ENCODE measurements around the gene NRAS.

Gene NRAS

DNA sequence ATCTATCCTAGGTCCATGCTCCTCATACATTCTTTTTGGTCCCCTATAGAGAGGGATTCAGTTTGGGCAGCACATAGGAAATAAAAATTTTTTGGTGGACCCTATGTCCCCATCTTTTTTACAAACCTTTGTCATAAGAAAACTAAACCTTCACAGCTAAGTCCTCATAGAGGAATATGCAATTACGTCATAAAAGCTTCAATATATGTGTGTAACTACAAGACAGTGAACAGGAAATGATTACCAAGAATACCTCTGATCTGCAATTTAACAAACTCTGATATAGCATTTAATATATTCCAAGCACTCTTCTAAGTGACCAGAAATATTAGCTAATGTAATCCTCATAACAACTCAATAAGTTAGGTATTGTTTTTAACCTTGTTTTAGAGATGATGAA, 40.5 kb downstream of the NRAS start:
- Histone ChIP-seq H3K27ac (ENCODE audit: low read length) (no peak overlapping the region), H3K36me3 (ENCODE audit: control insufficient read depth in 2 of 2, insufficient read depth in 2 of 2, low read length in 2 of 2) (no peaks in the 10 kb centered on the region), H3K9me3 (ENCODE audit: control insufficient read depth in 2 of 2, low read length in 2 of 2) (no peaks in the 10 kb centered on the region), H3K4me1 (ENCODE audit: control insufficient read depth, insufficient read depth, low read length) (no peaks in the 10 kb centered on the region), H3K4me3 (ENCODE audit: low read length in 2 of 2) (no peak overlapping the region), H3K9ac (ENCODE audit: low read length in 2 of 2) (no peak overlapping the region), H3K27me3 (ENCODE audit: control insufficient read depth in 1 of 2, insufficient read depth in 2 of 2, low read length in 2 of 2) (peaks cover 3 to 4% of the 10 kb centered on the region in 2 donors)

DNA sequence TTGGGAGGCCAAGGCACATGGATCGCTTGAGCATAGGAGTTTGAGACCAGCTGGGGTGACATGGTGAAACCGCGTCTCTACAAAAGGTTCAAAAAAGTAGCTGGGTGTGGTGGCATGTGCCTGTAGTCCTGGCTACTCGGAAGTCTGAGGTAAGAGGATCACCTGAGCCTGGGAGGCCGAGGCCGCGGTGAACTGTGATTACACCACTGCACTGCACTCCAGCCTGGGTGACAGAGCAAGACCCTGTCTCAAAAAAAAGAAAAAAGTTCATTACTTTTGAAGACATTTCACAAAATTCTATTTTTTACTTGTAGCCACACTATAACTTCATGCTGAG, 44.7 kb downstream of the NRAS start:
- H3K27me3 ChIP-seq (ENCODE audit: control insufficient read depth in 1 of 2, insufficient read depth in 2 of 2, low read length in 2 of 2) = no peaks in the 10 kb centered on the region

DNA sequence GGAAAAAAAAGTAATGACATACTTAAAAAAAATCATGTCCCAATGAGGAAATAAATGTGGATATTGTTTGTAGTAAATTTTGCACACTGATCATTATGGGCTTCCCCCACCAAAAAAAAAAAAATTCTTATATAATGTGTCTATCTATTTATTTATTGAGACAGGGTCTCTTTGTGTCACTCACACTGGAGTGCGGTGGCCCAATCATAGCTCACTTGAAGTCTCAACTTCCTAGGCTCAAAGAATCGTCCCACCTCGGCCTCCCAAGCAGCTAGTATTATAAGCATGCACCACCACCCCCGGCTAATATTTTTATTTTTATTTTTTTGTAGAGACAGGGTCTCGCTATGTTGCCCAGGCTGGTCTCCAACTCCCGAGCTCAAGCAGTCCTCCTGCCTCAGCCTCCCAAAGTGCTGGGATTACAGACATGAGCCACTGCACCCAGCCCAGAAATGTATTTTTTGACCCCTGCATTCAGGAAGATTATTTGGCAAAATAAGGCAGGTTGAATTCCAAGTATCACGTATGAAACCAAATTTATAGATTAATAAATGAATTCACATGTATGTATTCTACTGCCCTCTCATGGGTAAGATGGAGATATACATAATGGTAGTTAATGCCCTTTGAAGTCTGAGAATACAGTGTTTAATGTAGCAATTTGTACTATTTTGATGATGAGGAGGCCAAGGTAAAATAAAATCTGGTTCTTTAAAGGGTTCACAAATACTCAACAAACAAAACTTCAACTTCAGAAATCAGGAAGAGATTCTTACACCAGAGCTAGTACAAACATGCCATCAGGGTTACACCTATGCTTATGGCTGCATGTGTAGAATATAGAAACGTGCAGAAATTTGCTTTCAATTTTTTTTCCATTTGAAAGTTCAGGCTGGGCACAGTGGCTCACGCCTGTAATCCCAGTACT, 45.3 kb downstream of the NRAS start:
- H3K9me3 ChIP-seq (ENCODE audit: control insufficient read depth in 2 of 2, low read length in 2 of 2) = no peaks in the 10 kb centered on the region
- H3K27ac ChIP-seq (ENCODE audit: low read length) = no peak overlapping the region
- no peak overlapping the region for H3K4me3 ChIP-seq (ENCODE audit: low read length in 2 of 2)
- H3K27me3 ChIP-seq (ENCODE audit: control insufficient read depth in 1 of 2, insufficient read depth in 2 of 2, low read length in 2 of 2) = no peaks in the 10 kb centered on the region
- no peaks in the 10 kb centered on the region for H3K36me3 ChIP-seq (ENCODE audit: control insufficient read depth in 2 of 2, insufficient read depth in 2 of 2, low read length in 2 of 2)
- no peak overlapping the region for H3K9ac ChIP-seq (ENCODE audit: low read length in 2 of 2)
- peaks cover 6% of the 10 kb centered on the region for H3K4me1 ChIP-seq (ENCODE audit: control insufficient read depth, insufficient read depth, low read length)

More for the DNA sequence above, 44.7 kb downstream of the NRAS start:
- no peak overlapping the region for H3K27ac ChIP-seq (ENCODE audit: low read length)
- H3K4me3 ChIP-seq (ENCODE audit: low read length in 2 of 2) = no peak overlapping the region
- H3K9me3 ChIP-seq (ENCODE audit: control insufficient read depth in 2 of 2, low read length in 2 of 2) = no peaks in the 10 kb centered on the region
- peaks cover 6% of the 10 kb centered on the region for H3K4me1 ChIP-seq (ENCODE audit: control insufficient read depth, insufficient read depth, low read length)
- H3K36me3 ChIP-seq (ENCODE audit: control insufficient read depth in 2 of 2, insufficient read depth in 2 of 2, low read length in 2 of 2) = no peaks in the 10 kb centered on the region
- H3K9ac ChIP-seq (ENCODE audit: low read length in 2 of 2) = no peak overlapping the region

DNA sequence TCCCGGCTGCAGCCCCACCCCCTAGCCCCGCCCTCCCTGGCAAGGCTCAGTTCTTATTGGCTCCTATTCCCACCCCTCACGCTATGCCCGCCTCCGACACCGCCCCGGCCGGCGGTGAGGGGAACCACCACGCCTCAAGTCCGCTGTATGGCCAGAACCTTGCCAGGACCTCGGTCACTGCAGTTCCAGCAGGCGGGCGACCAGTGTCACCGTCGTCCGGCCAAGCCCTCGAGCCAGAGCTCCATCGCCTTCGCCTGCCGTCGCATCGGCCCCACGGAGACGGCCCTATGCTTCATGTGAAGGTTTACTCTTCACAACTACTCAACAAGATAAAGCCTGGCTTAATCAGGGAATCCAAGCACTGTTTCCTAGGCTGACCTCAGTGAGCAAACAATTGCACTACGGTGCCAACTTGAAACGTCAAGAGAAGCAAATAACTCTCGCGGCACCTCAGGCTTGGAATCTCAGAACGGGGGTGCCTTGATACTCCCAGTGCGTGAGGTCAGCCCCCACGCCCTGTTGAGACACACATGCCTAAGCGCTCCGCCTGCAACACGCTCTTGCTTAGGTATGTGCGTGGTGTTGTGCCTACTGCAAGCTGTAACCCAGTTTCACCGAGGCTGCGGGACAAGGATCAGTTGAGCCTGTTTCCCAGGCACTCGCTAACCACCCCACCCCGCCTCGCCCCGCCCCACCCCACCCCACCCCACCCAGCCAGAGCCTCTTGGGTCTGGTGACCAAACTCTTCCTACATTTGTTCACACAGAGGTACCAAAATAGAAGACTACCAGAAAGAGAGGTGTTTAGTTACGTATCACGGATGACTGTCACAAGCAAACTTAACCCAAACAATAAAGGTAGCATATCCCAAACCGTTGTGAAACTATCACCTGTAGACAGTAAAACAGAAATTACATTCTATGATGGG, 46.2 kb downstream of the NRAS start:
- no peak overlapping the region for H3K27ac ChIP-seq (ENCODE audit: low read length)

DNA sequence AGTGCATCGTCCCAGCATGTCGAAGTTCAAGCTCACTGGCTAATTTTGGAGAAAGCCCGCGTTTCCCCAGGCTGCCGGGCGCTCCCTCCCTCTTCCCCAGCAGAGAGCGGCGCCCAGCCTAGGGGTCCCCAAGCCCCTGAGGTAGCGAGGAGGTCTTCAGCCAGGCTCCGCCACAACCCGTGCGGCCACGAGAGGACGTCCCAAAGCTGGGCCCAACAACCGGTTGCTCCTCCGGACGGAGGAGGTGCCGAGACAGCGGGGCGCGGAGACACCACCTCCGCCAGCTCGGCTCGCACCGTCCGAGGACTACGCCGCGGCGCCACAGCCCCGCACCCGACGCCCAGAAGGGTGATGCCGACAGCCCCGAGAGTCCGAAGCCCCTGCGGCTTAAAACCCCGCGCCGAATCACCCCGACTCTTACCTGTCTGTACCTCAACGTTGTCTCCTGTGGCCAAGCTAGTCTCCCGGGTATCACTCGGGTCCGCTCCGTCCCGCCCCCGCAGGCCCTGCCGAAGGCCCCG, 46.9 kb downstream of the NRAS start, which contains the start of gene DENND2C:
TSS of gene DENND2C (minus strand) at position 488 of the 521 bp plus-strand sequence. CDS start 44,065 bp downstream, outside the sequence.
- H3K9ac ChIP-seq (ENCODE audit: low read length in 2 of 2) = peak within 1 kb of the TSS; percentile 80 to 81
- peaks cover 6% of the 10 kb centered on the region for H3K4me1 ChIP-seq (ENCODE audit: control insufficient read depth, insufficient read depth, low read length)
- H3K27me3 ChIP-seq (ENCODE audit: control insufficient read depth in 1 of 2, insufficient read depth in 2 of 2, low read length in 2 of 2) = no peaks in the 10 kb centered on the region

More for the DNA sequence above, 46.2 kb downstream of the NRAS start:
- Histone ChIP-seq H3K27me3 (ENCODE audit: control insufficient read depth in 1 of 2, insufficient read depth in 2 of 2, low read length in 2 of 2) (no peaks in the 10 kb centered on the region), H3K36me3 (ENCODE audit: control insufficient read depth in 2 of 2, insufficient read depth in 2 of 2, low read length in 2 of 2) (no peaks in the 10 kb centered on the region), H3K4me3 (ENCODE audit: low read length in 2 of 2) (peak overlapping the region; percentile 88 to 97), H3K9ac (ENCODE audit: low read length in 2 of 2) (peak overlapping the region; percentile 66 to 81), H3K9me3 (ENCODE audit: control insufficient read depth in 2 of 2, low read length in 2 of 2) (no peaks in the 10 kb centered on the region), H3K4me1 (ENCODE audit: control insufficient read depth, insufficient read depth, low read length) (peaks cover 6% of the 10 kb centered on the region)

DNA sequence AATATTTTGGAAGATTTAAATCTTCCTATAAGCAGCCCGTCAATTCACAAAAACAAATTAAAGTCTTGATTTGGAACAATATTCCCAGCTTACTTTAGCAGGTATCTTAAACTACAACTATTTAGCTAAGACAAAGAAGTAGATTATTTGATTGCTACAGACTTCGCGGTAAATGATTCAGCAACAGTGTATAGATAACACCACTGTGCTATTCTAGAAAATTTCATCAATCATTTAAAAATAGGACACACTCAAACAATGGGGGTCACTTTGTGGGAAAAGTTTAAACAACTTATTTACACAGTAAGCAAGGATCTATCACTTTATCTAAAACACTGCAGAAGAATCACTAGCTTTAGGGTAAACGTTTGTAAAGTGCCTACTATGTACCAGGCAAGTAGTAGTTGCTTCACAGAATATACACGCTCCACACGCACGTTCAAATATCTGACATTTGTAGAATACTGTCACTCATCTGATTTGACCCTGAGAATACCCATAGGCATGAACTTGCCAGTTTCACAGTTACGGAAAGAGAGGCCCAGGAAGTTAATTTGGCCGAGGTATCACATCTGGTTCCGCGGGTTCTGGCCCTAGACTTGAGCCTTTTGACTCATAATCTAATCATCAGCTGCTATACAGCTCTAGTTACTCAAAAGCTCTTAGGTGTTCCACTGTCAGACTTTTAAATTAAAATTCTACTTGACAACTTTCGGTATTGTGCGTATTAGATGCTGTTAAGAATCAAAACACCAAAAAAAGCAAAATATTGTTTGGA, 47.6 kb downstream of the NRAS start:
- no peak overlapping the region for H3K27ac ChIP-seq (ENCODE audit: low read length)

More for the DNA sequence above, 46.9 kb downstream of the NRAS start, which contains the start of gene DENND2C:
- Histone ChIP-seq H3K4me3 (ENCODE audit: low read length in 2 of 2) (peak within 1 kb of the TSS; percentile 88 to 97), H3K27ac (ENCODE audit: low read length) (no peak within 1 kb of the TSS), H3K36me3 (ENCODE audit: control insufficient read depth in 2 of 2, insufficient read depth in 2 of 2, low read length in 2 of 2) (no peaks in the 10 kb centered on the region), H3K9me3 (ENCODE audit: control insufficient read depth in 2 of 2, low read length in 2 of 2) (no peaks in the 10 kb centered on the region)

DNA sequence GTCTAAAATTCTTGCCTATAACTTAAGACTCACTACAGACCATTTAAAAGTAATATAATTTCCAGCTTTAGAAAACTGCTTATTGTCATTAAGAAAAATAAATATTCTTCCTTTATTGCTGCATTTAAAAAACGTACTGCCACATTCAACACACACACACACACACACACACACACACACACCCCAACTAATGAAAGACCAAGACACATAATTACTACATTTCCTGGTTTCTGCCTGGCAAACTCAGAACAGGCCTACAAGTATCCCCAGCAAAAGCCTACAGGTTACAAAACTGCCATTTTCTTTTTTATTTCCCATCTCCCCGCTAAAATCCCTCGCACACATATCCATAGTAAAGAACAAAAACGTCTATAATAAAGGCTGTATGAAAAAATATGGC, 48.2 kb downstream of the NRAS start:
- Histone ChIP-seq H3K4me1 (ENCODE audit: control insufficient read depth, insufficient read depth, low read length) (peaks cover 6% of the 10 kb centered on the region), H3K4me3 (ENCODE audit: low read length in 2 of 2) (no peak overlapping the region), H3K27ac (ENCODE audit: low read length) (no peak overlapping the region), H3K36me3 (ENCODE audit: control insufficient read depth in 2 of 2, insufficient read depth in 2 of 2, low read length in 2 of 2) (no peaks in the 10 kb centered on the region), H3K9me3 (ENCODE audit: control insufficient read depth in 2 of 2, low read length in 2 of 2) (no peaks in the 10 kb centered on the region), H3K27me3 (ENCODE audit: control insufficient read depth in 1 of 2, insufficient read depth in 2 of 2, low read length in 2 of 2) (no peaks in the 10 kb centered on the region), H3K9ac (ENCODE audit: low read length in 2 of 2) (no peak overlapping the region)

More for the DNA sequence above, 47.6 kb downstream of the NRAS start:
- H3K9me3 ChIP-seq (ENCODE audit: control insufficient read depth in 2 of 2, low read length in 2 of 2) = no peaks in the 10 kb centered on the region
- no peaks in the 10 kb centered on the region for H3K36me3 ChIP-seq (ENCODE audit: control insufficient read depth in 2 of 2, insufficient read depth in 2 of 2, low read length in 2 of 2)
- H3K4me1 ChIP-seq (ENCODE audit: control insufficient read depth, insufficient read depth, low read length) = peaks cover 6% of the 10 kb centered on the region
- no peaks in the 10 kb centered on the region for H3K27me3 ChIP-seq (ENCODE audit: control insufficient read depth in 1 of 2, insufficient read depth in 2 of 2, low read length in 2 of 2)
- H3K9ac ChIP-seq (ENCODE audit: low read length in 2 of 2) = peak overlapping the region; percentile 80 to 81
- H3K4me3 ChIP-seq (ENCODE audit: low read length in 2 of 2) = peak overlapping the region; percentile 88 to 97

DNA sequence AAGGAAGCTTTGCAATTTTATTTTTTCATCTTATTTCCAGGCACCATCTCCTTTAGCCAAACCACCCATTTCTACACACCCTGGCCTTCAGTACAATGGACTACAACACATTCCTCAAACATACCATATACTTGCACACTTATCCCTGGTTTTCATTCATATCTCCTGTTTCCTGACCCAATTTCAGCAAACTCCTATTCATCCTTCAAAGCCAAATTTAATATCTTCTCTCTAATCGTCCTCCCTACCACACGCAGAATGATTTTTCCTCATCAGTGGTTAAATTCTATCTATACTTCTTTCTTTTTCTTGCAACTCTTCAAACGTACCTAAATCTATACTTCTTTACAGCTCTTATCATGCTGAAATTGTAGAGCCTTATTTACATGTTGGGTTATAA, 49.6 kb downstream of the NRAS start:
- H3K9ac ChIP-seq (ENCODE audit: low read length in 2 of 2) = no peak overlapping the region
- H3K4me3 ChIP-seq (ENCODE audit: low read length in 2 of 2) = no peak overlapping the region
- H3K36me3 ChIP-seq (ENCODE audit: control insufficient read depth in 2 of 2, insufficient read depth in 2 of 2, low read length in 2 of 2) = no peaks in the 10 kb centered on the region
- no peaks in the 10 kb centered on the region for H3K27me3 ChIP-seq (ENCODE audit: control insufficient read depth in 1 of 2, insufficient read depth in 2 of 2, low read length in 2 of 2)
- no peaks in the 10 kb centered on the region for H3K9me3 ChIP-seq (ENCODE audit: control insufficient read depth in 2 of 2, low read length in 2 of 2)
- H3K4me1 ChIP-seq (ENCODE audit: control insufficient read depth, insufficient read depth, low read length) = peaks cover 6% of the 10 kb centered on the region
- H3K27ac ChIP-seq (ENCODE audit: low read length) = no peak overlapping the region

DNA sequence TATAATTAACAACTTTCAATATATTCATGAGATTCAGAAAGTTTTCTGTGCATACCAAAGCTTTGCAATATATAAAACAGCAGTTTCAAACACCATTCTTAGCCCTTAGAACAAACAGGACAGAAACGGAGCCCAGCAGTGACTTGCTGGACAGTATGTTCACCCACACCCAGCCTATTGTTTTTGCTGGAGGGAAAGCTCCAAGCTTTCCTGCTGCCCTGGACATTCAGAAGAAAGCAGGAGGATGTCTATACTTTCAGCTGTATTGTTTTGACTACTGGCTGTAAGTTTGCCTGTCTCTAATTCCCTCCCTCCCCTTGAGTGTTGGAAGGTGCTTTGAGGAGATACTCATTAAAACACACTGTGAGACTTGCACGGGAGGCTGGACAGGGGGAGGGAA, 56.3 kb downstream of the NRAS start:
- Histone ChIP-seq H3K9ac (ENCODE audit: low read length in 2 of 2) (no peak overlapping the region), H3K4me3 (ENCODE audit: low read length in 2 of 2) (no peak overlapping the region), H3K4me1 (ENCODE audit: control insufficient read depth, insufficient read depth, low read length) (no peaks in the 10 kb centered on the region), H3K27me3 (ENCODE audit: control insufficient read depth in 1 of 2, insufficient read depth in 2 of 2, low read length in 2 of 2) (no peaks in the 10 kb centered on the region), H3K9me3 (ENCODE audit: control insufficient read depth in 2 of 2, low read length in 2 of 2) (no peaks in the 10 kb centered on the region), H3K36me3 (ENCODE audit: control insufficient read depth in 2 of 2, insufficient read depth in 2 of 2, low read length in 2 of 2) (no peaks in the 10 kb centered on the region), H3K27ac (ENCODE audit: low read length) (no peak overlapping the region)
